ENCODE measurements around the gene MAGEH1.
"Not testable (repeated sequence)": the region's sequence is repeated elsewhere in the genome, so short reads cannot be mapped to it uniquely, and the experiment has no call there.

DNA sequence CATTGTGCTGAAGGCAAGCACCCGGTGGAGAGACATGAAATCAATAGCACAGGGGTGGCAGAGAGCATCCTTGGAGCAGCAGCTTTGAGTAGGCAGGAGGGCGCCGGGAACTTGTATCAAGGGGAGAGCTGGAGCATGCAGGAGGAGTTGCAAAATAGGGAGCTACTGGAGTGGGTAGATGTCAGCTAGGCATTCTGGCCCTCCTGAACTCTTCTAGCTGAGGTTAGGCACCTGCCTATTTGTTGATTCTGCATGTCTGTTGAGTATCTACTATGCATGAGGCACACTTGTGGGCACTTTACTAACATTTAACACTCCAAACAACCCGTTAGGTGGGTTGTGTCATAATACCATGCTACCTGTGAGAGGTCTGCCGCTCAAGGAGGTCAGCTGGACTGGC is 7.5 kb downstream of the MAGEH1 start:
- TF ChIP-seq, protein P1, sequence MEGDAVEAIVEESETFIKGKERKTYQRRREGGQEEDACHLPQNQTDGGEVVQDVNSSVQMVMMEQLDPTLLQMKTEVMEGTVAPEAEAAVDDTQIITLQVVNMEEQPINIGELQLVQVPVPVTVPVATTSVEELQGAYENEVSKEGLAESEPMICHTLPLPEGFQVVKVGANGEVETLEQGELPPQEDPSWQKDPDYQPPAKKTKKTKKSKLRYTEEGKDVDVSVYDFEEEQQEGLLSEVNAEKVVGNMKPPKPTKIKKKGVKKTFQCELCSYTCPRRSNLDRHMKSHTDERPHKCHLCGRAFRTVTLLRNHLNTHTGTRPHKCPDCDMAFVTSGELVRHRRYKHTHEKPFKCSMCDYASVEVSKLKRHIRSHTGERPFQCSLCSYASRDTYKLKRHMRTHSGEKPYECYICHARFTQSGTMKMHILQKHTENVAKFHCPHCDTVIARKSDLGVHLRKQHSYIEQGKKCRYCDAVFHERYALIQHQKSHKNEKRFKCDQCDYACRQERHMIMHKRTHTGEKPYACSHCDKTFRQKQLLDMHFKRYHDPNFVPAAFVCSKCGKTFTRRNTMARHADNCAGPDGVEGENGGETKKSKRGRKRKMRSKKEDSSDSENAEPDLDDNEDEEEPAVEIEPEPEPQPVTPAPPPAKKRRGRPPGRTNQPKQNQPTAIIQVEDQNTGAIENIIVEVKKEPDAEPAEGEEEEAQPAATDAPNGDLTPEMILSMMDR (conservative IDR thresholded peaks at IDR 0.05; ENCODE audit: low read length), result not testable (repeated sequence)
- TF ChIP-seq EZH2phosphoT487 (IDR thresholded peaks at IDR 0.05; ENCODE audit: borderline replicate concordance, low read depth, low read length), result not testable (repeated sequence)

All from OCI-LY7 (cell line).